ENCODE data around the gene NLRP13. TPM values are rescaled to one million over a fixed set of nuclear protein-coding genes. Genes with fewer than 3 reads are reported as not detected.

NLRP13 gene
- total and polyA plus RNA-seq, 2 of the 8 experiments (the other 6 are each of a cell fraction or from before 2014, with no cell fraction given): not detected

- Histone ChIP-seq H3K4me1 (replicated peaks in 1 of 4; ENCODE audit: control insufficient read depth in 3 of 4, insufficient read depth in 4 of 4, low read length in 3 of 4) (no peaks in the 10 kb centered on the region), H3K23me2 (ENCODE audit: low read depth, low read length) (no peaks in the 10 kb centered on the region), H3K56ac (replicated peaks; ENCODE audit: insufficient read length, low read depth, low read length) (no peak overlapping the region), H3K4ac (replicated peaks; ENCODE audit: insufficient read length, low read depth, low read length) (no peak overlapping the region), H2BK20ac (ENCODE audit: low read length) (no peak overlapping the region), H2BK5ac (ENCODE audit: low read depth, low read length) (no peak overlapping the region), H4K5ac (ENCODE audit: insufficient read length, low read depth, low read length) (no peak overlapping the region), H2BK12ac (ENCODE audit: low read depth, low read length) (no peak overlapping the region), H3K9me3 (ENCODE audit: insufficient read depth in 2 of 2, low read depth in 1 of 2, low read length in 1 of 2) (peaks cover 59 to 78% of the 10 kb centered on the region in 2 experiments), H4K8ac (ENCODE audit: extremely low read depth, insufficient read depth, low read length) (no peak overlapping the region), H2BK15ac (ENCODE audit: low read length) (no peak overlapping the region), H2AFZ (ENCODE audit: low read length) (no peak overlapping the region), H3K79me1 (ENCODE audit: low read depth, low read length) (no peaks in the 10 kb centered on the region), H3K4me2 (ENCODE audit: insufficient read depth in 1 of 2, low read depth in 2 of 2, low read length in 2 of 2) (no peak overlapping the region), H4K20me1 (replicated peaks in 1 of 2; ENCODE audit: control insufficient read depth in 1 of 2, insufficient read depth in 2 of 2, low read length in 2 of 2) (no peaks in the 10 kb centered on the region), H3K27ac (ENCODE audit: low read depth, low read length) (no peak overlapping the region), H3K27me3 (replicated peaks in 1 of 4; ENCODE audit: control insufficient read depth in 3 of 4, extremely low read depth in 1 of 4, insufficient read depth in 3 of 4, low read length in 3 of 4) (no peaks in the 10 kb centered on the region), H2BK120ac (replicated peaks; ENCODE audit: low read depth, low read length) (no peak overlapping the region), H4K91ac (replicated peaks; ENCODE audit: insufficient read length, low read length) (no peak overlapping the region), H3K18ac (ENCODE audit: extremely low read depth, low read length) (no peak overlapping the region), H3K4me3 (ENCODE audit: extremely low read depth in 1 of 4, insufficient read depth in 2 of 4, low read depth in 3 of 4, low read length in 4 of 4) (no peak overlapping the region), H3K14ac (ENCODE audit: insufficient read length) (no peak overlapping the region), H3K36me3 (ENCODE audit: control insufficient read depth in 2 of 4, insufficient read depth in 4 of 4, low read length in 3 of 4) (no peaks in the 10 kb centered on the region), H3K9ac (replicated peaks in 1 of 4; ENCODE audit: extremely low read depth in 1 of 4, low read depth in 3 of 4, low read length in 3 of 4) (no peak overlapping the region), H3K23ac (ENCODE audit: insufficient read length) (no peak overlapping the region), H3K79me2 (ENCODE audit: control insufficient read depth in 1 of 2, insufficient read depth in 2 of 2, low read length in 2 of 2) (no peaks in the 10 kb centered on the region), H2AK5ac (ENCODE audit: low read depth, low read length) (no peak overlapping the region)
- ChIA-PET POLR2A (ENCODE audit: partially characterized antibody) (no interaction called here), CTCF (ENCODE audit: partially characterized antibody) (no interaction called here)
- 69% methylated on average over 4 of the region's 4 CpGs; no CpG with 5 or more reads in 1 of the 2 experiments for WGBS, 2 experiments (ENCODE audit: extremely low coverage in 1 of 2, insufficient coverage in 1 of 2, insufficient read length in 1 of 2, insufficient replicate concordance in 2 of 2, low coverage in 1 of 2, low lambda C conversion rate in 2 of 2, missing lambda C conversion rate in 1 of 2)
- FAIRE-seq (no peak), DNase-seq (ENCODE audit: low read depth in 1 of 2, low spot score in 2 of 2) (no peak)
- TF ChIP-seq, protein P1, sequence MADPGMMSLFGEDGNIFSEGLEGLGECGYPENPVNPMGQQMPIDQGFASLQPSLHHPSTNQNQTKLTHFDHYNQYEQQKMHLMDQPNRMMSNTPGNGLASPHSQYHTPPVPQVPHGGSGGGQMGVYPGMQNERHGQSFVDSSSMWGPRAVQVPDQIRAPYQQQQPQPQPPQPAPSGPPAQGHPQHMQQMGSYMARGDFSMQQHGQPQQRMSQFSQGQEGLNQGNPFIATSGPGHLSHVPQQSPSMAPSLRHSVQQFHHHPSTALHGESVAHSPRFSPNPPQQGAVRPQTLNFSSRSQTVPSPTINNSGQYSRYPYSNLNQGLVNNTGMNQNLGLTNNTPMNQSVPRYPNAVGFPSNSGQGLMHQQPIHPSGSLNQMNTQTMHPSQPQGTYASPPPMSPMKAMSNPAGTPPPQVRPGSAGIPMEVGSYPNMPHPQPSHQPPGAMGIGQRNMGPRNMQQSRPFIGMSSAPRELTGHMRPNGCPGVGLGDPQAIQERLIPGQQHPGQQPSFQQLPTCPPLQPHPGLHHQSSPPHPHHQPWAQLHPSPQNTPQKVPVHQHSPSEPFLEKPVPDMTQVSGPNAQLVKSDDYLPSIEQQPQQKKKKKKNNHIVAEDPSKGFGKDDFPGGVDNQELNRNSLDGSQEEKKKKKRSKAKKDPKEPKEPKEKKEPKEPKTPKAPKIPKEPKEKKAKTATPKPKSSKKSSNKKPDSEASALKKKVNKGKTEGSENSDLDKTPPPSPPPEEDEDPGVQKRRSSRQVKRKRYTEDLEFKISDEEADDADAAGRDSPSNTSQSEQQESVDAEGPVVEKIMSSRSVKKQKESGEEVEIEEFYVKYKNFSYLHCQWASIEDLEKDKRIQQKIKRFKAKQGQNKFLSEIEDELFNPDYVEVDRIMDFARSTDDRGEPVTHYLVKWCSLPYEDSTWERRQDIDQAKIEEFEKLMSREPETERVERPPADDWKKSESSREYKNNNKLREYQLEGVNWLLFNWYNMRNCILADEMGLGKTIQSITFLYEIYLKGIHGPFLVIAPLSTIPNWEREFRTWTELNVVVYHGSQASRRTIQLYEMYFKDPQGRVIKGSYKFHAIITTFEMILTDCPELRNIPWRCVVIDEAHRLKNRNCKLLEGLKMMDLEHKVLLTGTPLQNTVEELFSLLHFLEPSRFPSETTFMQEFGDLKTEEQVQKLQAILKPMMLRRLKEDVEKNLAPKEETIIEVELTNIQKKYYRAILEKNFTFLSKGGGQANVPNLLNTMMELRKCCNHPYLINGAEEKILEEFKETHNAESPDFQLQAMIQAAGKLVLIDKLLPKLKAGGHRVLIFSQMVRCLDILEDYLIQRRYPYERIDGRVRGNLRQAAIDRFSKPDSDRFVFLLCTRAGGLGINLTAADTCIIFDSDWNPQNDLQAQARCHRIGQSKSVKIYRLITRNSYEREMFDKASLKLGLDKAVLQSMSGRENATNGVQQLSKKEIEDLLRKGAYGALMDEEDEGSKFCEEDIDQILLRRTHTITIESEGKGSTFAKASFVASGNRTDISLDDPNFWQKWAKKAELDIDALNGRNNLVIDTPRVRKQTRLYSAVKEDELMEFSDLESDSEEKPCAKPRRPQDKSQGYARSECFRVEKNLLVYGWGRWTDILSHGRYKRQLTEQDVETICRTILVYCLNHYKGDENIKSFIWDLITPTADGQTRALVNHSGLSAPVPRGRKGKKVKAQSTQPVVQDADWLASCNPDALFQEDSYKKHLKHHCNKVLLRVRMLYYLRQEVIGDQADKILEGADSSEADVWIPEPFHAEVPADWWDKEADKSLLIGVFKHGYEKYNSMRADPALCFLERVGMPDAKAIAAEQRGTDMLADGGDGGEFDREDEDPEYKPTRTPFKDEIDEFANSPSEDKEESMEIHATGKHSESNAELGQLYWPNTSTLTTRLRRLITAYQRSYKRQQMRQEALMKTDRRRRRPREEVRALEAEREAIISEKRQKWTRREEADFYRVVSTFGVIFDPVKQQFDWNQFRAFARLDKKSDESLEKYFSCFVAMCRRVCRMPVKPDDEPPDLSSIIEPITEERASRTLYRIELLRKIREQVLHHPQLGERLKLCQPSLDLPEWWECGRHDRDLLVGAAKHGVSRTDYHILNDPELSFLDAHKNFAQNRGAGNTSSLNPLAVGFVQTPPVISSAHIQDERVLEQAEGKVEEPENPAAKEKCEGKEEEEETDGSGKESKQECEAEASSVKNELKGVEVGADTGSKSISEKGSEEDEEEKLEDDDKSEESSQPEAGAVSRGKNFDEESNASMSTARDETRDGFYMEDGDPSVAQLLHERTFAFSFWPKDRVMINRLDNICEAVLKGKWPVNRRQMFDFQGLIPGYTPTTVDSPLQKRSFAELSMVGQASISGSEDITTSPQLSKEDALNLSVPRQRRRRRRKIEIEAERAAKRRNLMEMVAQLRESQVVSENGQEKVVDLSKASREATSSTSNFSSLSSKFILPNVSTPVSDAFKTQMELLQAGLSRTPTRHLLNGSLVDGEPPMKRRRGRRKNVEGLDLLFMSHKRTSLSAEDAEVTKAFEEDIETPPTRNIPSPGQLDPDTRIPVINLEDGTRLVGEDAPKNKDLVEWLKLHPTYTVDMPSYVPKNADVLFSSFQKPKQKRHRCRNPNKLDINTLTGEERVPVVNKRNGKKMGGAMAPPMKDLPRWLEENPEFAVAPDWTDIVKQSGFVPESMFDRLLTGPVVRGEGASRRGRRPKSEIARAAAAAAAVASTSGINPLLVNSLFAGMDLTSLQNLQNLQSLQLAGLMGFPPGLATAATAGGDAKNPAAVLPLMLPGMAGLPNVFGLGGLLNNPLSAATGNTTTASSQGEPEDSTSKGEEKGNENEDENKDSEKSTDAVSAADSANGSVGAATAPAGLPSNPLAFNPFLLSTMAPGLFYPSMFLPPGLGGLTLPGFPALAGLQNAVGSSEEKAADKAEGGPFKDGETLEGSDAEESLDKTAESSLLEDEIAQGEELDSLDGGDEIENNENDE (IDR thresholded peaks at IDR 0.05; ENCODE audit: insufficient replicate concordance, low read length): no peak
These were observed 49.5 kb downstream of the NLRP13 start for GRCh38 chr19:55882626-55883025.

Data from H1 (cell line).